Heart right ventricle (tissue), 16 donors: ENCODE data around the gene ZFP64. TPM values are rescaled to one million over a fixed set of nuclear protein-coding genes. Genes with fewer than 3 reads are reported as not detected.
"Not testable (repeated sequence)": the region's sequence is repeated elsewhere in the genome, so short reads cannot be mapped to it uniquely, and the experiment has no call there.

Experiments used
- ATAC-seq, 8 donors: fragments of 200-7000 bp; cut with Tn5 transposase; one replicate each; pipeline ENCODE4 v1.9.1; 2020; ENCODE audit warnings: mild to moderate bottlenecking in 8 of 8, moderate library complexity in 8 of 8, moderate number of reproducible peaks in 1 of 8
- DNase-seq, 2 donors: peaks; one replicate each; pipeline ENCODE4 v3.0.0-alpha.2; 2020
- H3K27ac ChIP-seq, 10 donors: fragments of 200-600 bp; sonication (generic) in 2 of 10; one replicate each; pipeline versions ENCODE4 v1.5.0 to v1.8.0; 2020 to 2022; ENCODE audit warnings: mild to moderate bottlenecking in 3 of 10
- H3K27me3 ChIP-seq, 7 donors: fragments of 200-600 bp; one replicate each; pipeline ENCODE4 v1.8.0; 2021 to 2022; ENCODE audit warnings: mild to moderate bottlenecking in 2 of 7
- H3K36me3 ChIP-seq, 9 donors: fragments of 200-600 bp; sonication (generic) in 1 of 9; one replicate each; pipeline versions ENCODE4 v1.5.0 to v1.8.0; 2020 to 2022; ENCODE audit warnings: mild to moderate bottlenecking in 2 of 9
- H3K4me1 ChIP-seq, 9 donors: fragments of 200-600 bp; sonication (generic) in 1 of 9; one replicate each; pipeline versions ENCODE4 v1.5.0 to v1.8.0; 2020 to 2022; ENCODE audit warnings: mild to moderate bottlenecking in 4 of 9
- H3K4me3 ChIP-seq, 10 donors: fragments of 200-600 bp; sonication (generic) in 2 of 10; one replicate each; pipeline versions ENCODE4 v1.5.0 to v1.8.0; 2020 to 2022; ENCODE audit warnings: mild to moderate bottlenecking in 7 of 10, moderate library complexity in 2 of 10
- H3K9me3 ChIP-seq, 11 donors: fragments of 200-600 bp in 10 of 11; sonication (generic) in 2 of 11; one replicate each; pipeline versions ENCODE4 v1.5.0 to v1.8.0; 2013 to 2022; ENCODE audit warnings: mild to moderate bottlenecking in 2 of 11, control low read depth in 1 of 11, moderate library complexity in 1 of 11
- WGBS, 2 donors: extraction: QIAGEN DNeasy Blood & Tissue Kit; methylation state at CpG; one replicate each; pipeline ENCODE4 v1.1.7; 2013; ENCODE audit warnings: inconsistent platforms in 1 of 2; 5-methylcytosine and 5-hydroxymethylcytosine counted together
- intact Hi-C, 10 donors: fragments of 100-400 bp; cut with DNase I; formaldehyde crosslinking; loops; one replicate each; pipeline versions ENCODE4 v1.11.1 to v1.14.2; 2022
- polyA plus RNA-seq, 2 donors: library from polyadenylated mRNA; stranded (reverse); fragments of 200-250 nt; gene quantifications; one replicate each; pipeline ENCODE4 v1.2.3, GENCODE V29; 2013
- total RNA-seq, 10 donors: library from RNA; stranded (reverse); fragmentation: NEBNext Ultra II Directional in 3 of 10; extraction: Animal tissue kit (Norgen Biotek cat#: 25700) in 3 of 10; gene quantifications; one replicate each; pipeline versions ENCODE4 v1.2.1 to v1.2.4, GENCODE V29; 2021 to 2023
- TF ChIP-seq, protein P1 (sequence below), 9 donors: fragments of 200-600 bp; sonication (generic) in 2 of 9; IDR thresholded peaks; one replicate each; pipeline versions ENCODE4 v1.5.0 to v1.8.0; 2021 to 2022; ENCODE audit warnings: antibody characterized with exemption in 9 of 9, mild to moderate bottlenecking in 5 of 9, moderate library complexity in 1 of 9
- donor health status: Arrhythmogenic right ventricular cardiomyopathy.
- donor health status: ischemic (EF 13 %, LVEDD 7.1; RV severe dilation, severe dysfunction).
- donor health status: healthy with polysubstance abuse.
- donor health status: DM: no; HTN: yes; CAD: no.
- donor health status: DM: no; HTN: no; CAD: no.
- donor health status: ischemic (EF 25% LVEDD 6.9; RV normal size, moderate dysfunction).
- donor health status: ischemic (EF 25% LVEDD 5.7; RV mildly dilated, moderate dysfunction).
- donor health status: healthy.
- donor health status: DM: yes; HTN: yes; CAD: no.
- donor health status: Ischemic cardiomyopathy.
- donor health status: ischemic (EF 35%, LVEDD 5.7; RV mildly dilated, moderate dysfunction).
- donor health status: nonischemic (EF 11% LVEDD 7.7; RV severe dilation, severe dysfunction).
- donor health status: DM: yes; HTN: yes; CAD: no.
- donor health status: PGD.
- donor health status: ischemic (EF 29% LVEDD 5.4; RV normal size, mild dysfunction).
- donor health status: nonischemic (EF 23%, LVEDD 6.1; RV moderate dilation, normal function).

ZFP64 gene
- total and polyA plus RNA-seq, 12 donors = 2.0 to 10.6 (median 8.0) TPM

DNA sequence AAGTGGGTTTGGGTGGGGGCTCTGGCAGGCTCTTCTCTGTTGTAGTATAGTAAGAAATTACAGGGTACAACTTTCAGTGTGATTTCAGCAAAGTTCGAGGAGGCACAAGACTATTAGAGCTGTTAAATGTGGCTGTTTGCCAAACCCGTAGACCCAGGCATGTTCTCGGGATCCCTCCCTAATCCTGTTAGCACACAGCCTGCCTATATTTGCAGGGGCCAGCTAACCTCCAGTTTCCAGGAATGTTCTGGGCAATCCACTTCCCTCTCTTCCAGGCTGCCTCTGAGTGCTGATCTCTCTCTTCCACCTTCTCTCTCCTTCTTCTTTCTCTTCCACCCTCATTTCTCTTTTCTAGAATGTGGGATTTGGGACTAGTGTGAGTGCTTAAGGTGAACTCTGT is 34.8 kb upstream of the ZFP64 start:
- TF ChIP-seq, protein P1, sequence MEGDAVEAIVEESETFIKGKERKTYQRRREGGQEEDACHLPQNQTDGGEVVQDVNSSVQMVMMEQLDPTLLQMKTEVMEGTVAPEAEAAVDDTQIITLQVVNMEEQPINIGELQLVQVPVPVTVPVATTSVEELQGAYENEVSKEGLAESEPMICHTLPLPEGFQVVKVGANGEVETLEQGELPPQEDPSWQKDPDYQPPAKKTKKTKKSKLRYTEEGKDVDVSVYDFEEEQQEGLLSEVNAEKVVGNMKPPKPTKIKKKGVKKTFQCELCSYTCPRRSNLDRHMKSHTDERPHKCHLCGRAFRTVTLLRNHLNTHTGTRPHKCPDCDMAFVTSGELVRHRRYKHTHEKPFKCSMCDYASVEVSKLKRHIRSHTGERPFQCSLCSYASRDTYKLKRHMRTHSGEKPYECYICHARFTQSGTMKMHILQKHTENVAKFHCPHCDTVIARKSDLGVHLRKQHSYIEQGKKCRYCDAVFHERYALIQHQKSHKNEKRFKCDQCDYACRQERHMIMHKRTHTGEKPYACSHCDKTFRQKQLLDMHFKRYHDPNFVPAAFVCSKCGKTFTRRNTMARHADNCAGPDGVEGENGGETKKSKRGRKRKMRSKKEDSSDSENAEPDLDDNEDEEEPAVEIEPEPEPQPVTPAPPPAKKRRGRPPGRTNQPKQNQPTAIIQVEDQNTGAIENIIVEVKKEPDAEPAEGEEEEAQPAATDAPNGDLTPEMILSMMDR (IDR thresholded peaks at IDR 0.05) = no peak
- no peak overlapping the region for H3K27ac ChIP-seq
- intact Hi-C loops = no loop called here
- DNase-seq (no peak), ATAC-seq (no peak)
- peaks cover 0 to 29% (median 20%) of the 10 kb centered on the region in 7 donors for H3K27me3 ChIP-seq
- H3K4me1 ChIP-seq = peaks cover 0 to 7% (median 0%) of the 10 kb centered on the region in 9 donors
- 9 to 20% methylated on average over 3 of the region's 3 CpGs for WGBS, 2 donors
- peaks cover 0 to 5% (median 0%) of the 10 kb centered on the region in 11 donors for H3K9me3 ChIP-seq
- no peaks in the 10 kb centered on the region for H3K36me3 ChIP-seq
- no peak overlapping the region for H3K4me3 ChIP-seq

DNA sequence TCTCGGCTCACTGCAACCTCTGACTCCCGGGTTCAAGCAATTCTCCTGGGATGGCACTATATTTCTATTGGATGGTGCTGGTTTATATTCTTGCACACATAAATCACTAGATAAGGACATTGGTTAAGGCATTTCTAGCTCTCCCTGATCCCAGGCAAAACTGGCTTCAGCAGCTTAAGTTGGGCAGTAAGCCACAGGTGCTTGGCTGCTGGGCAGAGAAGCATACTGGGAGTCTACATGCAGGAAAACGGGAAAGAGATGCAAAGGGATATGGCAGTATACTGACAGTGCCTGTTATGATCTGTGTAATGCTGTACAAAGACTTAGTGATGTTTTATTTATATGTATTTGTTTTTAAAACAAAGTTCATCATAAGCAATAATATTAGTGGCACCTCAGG is 33.3 kb upstream of the ZFP64 start:
- Histone ChIP-seq H3K4me3 (no peak overlapping the region), H3K4me1 (no peaks in the 10 kb centered on the region), H3K36me3 (no peaks in the 10 kb centered on the region), H3K27ac (no peak overlapping the region), H3K9me3 (peaks cover 0 to 19% (median 5%) of the 10 kb centered on the region in 11 donors), H3K27me3 (peaks cover 0 to 29% (median 20%) of the 10 kb centered on the region in 7 donors)
- DNase-seq (no peak), ATAC-seq (no peak)
- 58 to 60% methylated on average over 3 of the region's 3 CpGs for WGBS, 2 donors
- intact Hi-C loops = no loop called here
- TF ChIP-seq, protein P1 (IDR thresholded peaks at IDR 0.05) = no peak

DNA sequence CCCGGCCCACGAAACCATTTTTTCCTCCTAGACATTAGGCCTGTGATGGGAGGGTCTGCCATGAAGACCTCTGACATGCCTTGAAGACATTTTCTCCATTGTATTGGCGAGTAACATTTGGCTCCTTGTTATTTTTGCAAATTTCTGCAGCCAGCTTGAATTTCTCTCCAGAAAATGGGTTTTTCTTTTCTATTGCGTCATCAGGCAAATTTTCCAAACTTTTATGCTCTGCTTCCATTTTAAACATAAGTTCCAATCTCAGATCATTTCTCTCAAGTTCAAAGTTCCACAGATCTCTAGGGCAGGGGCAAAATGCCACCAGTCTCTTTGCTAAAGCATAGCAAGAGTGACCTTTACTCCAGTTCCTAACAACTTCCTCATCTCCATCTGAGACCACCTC is 29.8 kb upstream of the ZFP64 start:
- intact Hi-C loops, H3K27me3 ChIP-seq, H3K4me3 ChIP-seq, ATAC-seq, H3K4me1 ChIP-seq, H3K27ac ChIP-seq, H3K36me3 ChIP-seq, DNase-seq: not testable (repeated sequence)
- H3K9me3 ChIP-seq = peaks cover 0 to 33% (median 5%) of the 10 kb centered on the region in 11 donors
- 87 to 89% methylated on average over 4 of the region's 4 CpGs for WGBS, 2 donors

DNA sequence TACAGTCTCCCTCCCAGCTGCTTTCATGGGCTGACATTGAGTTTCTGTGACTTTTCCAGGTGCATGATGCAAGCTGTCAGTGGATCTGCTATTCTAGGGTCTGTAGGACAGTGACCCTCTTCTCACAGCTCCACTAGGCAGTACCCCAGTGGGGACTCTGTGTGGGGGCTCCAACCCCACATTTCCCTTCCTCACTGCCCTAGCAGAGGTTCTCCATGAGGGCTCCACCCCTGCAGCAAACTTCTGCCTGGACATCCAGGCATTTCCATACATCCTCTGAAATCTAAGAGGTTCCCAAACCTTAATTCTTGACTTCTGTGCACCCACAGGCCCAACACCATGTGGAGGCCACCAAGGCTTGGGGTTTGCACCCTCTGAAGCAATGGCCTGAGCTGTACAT is 29.3 kb upstream of the ZFP64 start:
- intact Hi-C loops, H3K27me3 ChIP-seq, H3K27ac ChIP-seq, ATAC-seq, H3K36me3 ChIP-seq, H3K4me3 ChIP-seq, H3K4me1 ChIP-seq, DNase-seq: not testable (repeated sequence)
- peaks cover 0 to 33% (median 5%) of the 10 kb centered on the region in 11 donors for H3K9me3 ChIP-seq

DNA sequence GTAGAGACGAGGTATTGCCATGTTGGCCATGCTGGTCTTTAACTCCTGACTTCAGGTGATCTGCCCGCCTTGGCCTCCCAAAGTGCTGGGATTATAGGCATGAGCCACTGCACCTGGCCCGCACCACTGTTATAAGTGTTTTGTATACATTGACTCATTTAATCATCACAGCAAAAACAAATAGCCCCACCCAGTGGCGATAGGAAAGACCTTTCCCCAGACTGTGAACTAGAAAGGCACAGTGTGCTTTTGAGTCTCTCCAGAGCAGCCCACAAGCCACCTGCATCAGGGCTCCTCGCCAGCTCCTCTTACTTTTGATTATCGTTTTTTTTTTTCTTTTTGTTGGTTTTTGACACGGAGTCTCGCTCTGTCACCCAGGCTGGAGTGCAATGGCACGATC is 27.9 kb upstream of the ZFP64 start:
- Histone ChIP-seq H3K9me3 (peaks cover 0 to 33% (median 5%) of the 10 kb centered on the region in 11 donors), H3K27ac (no peak overlapping the region), H3K4me3 (no peak overlapping the region), H3K27me3 (peaks cover 0 to 7% (median 0%) of the 10 kb centered on the region in 7 donors), H3K36me3 (no peaks in the 10 kb centered on the region), H3K4me1 (no peaks in the 10 kb centered on the region)
- TF ChIP-seq, protein P1 (IDR thresholded peaks at IDR 0.05) = no peak
- ATAC-seq (no peak), DNase-seq (no peak)
- WGBS, 2 donors = 79% methylated on average over 9 of the region's 9 CpGs
- intact Hi-C loops = no loop called here
